Glutamatergic neuron (in vitro differentiated cells): ENCODE data around the gene NDUFAF7. TPM values are rescaled to one million over a fixed set of nuclear protein-coding genes. Genes with fewer than 3 reads are reported as not detected.

Experiments
- DNase-seq: peaks from one replicate; pipeline ENCODE4 v3.0.0; 2022
- H3K27ac Mint-ChIP-seq: one replicate; pipeline ENCODE4 v1.8.0; 2020; ENCODE audit warnings: mild to moderate bottlenecking, mixed read lengths, inconsistent platforms; ENCODE audit not compliant: unreplicated experiment
- H3K27me3 Mint-ChIP-seq: one replicate; pipeline ENCODE4 v1.8.0; 2020; ENCODE audit warnings: mild to moderate bottlenecking, moderate library complexity, mixed read lengths, inconsistent platforms; ENCODE audit not compliant: unreplicated experiment
- H3K36me3 Mint-ChIP-seq: one replicate; pipeline ENCODE4 v1.8.0; 2020; ENCODE audit warnings: mild to moderate bottlenecking, mixed read lengths, inconsistent platforms; ENCODE audit not compliant: unreplicated experiment
- H3K4me1 Mint-ChIP-seq: one replicate; pipeline ENCODE4 v1.8.0; 2020; ENCODE audit warnings: mild to moderate bottlenecking, low read depth, mixed read lengths, inconsistent platforms; ENCODE audit not compliant: unreplicated experiment
- H3K4me3 Mint-ChIP-seq: one replicate; pipeline ENCODE4 v1.8.0; 2020; ENCODE audit warnings: mild to moderate bottlenecking, mixed read lengths, inconsistent platforms; ENCODE audit not compliant: unreplicated experiment
- H3K9me3 Mint-ChIP-seq: one replicate; pipeline ENCODE4 v1.8.0; 2020; ENCODE audit warnings: mild to moderate bottlenecking, moderate library complexity, mixed read lengths, inconsistent platforms; ENCODE audit not compliant: unreplicated experiment
- long read RNA-seq: library from polyadenylated mRNA; unstranded; transcript quantifications from one replicate; pipeline ENCODE4 v2.0.0, GENCODE V29; 2020; ENCODE audit not compliant: unreplicated experiment
- total RNA-seq: library from RNA; stranded (reverse); fragmentation: NEBNext Ultra II Directional; extraction: Animal tissue kit (Norgen Biotek cat#: 25700); gene quantifications from one replicate; pipeline ENCODE4 v1.2.1, GENCODE V29; 2021; ENCODE audit not compliant: unreplicated experiment
- TF ChIP-seq, protein P1 (sequence below): fragments of 200-600 bp; sonication (generic); IDR thresholded peaks from one replicate; pipeline ENCODE4 v1.5.0; 2021; ENCODE audit not compliant: partially characterized antibody, unreplicated experiment

The NDUFAF7 gene, protein sequence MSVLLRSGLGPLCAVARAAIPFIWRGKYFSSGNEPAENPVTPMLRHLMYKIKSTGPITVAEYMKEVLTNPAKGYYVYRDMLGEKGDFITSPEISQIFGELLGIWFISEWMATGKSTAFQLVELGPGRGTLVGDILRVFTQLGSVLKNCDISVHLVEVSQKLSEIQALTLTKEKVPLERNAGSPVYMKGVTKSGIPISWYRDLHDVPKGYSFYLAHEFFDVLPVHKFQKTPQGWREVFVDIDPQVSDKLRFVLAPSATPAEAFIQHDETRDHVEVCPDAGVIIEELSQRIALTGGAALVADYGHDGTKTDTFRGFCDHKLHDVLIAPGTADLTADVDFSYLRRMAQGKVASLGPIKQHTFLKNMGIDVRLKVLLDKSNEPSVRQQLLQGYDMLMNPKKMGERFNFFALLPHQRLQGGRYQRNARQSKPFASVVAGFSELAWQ
- total RNA-seq: 25.1 TPM
- long read RNA-seq, partial matches to known transcripts: 0 of 12 reads
- long read RNA-seq, other reads (novel, unspliced or antisense): 10 of 12 reads

DNA sequence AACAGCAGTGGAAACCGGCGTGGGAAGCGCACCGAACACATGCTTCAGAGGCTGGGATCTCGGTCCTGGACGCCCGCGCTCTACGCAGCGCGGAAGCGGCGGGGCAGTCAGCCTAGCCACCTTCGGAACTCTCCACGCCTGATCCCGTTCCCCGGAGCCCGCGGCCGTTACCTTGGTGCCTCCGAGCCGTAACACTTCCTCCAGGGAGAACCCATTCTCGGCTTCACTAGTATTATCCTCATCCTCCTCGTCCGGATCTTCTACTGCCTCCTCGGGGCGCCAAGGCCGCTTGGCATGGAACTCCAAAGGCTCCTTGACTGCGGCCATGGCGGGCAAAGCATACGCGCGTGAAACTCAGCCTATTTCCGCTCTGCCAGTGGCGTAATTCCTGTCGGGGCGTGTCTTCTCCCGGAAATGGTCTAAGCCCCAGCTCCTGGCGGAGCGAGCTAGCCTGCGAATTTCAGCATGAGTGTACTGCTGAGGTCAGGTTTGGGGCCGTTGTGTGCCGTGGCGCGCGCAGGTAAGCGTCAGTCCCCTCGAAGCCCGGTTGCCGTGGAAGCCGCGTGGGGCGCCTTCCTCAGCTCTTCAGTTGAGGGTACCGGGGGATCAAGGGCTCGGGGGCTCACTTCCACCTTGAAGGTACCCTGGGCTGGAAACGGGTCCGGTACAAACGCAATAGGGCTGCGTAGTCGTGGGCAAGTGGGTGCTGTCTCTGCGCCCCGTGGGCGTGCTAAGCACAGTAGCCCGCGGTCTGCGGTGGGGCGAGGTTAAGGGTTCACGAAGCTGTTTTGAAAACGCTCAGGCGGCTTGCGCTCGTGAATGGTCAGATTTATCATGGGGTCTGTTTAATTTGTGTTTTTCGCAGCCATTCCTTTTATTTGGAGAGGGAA lies at the start of gene NDUFAF7, which contains the start of gene CEBPZ:
Gene NDUFAF7 (plus strand): TSS at position 418 of the 890 bp plus-strand sequence. CDS start 48 bp downstream, at position 466.
Gene CEBPZ (minus strand): TSS at position 356 of the 890 bp plus-strand sequence. CDS start 29 bp downstream, at position 327.
- Mint-ChIP-seq H3K27ac (no peak within 1 kb of the TSS), H3K36me3 (no peaks in the 10 kb centered on the region), H3K9me3 (no peaks in the 10 kb centered on the region), H3K27me3 (peaks cover 1% of the 10 kb centered on the region), H3K4me1 (no peaks in the 10 kb centered on the region), H3K4me3 (no peak within 1 kb of the TSS)
- TF ChIP-seq, protein P1, sequence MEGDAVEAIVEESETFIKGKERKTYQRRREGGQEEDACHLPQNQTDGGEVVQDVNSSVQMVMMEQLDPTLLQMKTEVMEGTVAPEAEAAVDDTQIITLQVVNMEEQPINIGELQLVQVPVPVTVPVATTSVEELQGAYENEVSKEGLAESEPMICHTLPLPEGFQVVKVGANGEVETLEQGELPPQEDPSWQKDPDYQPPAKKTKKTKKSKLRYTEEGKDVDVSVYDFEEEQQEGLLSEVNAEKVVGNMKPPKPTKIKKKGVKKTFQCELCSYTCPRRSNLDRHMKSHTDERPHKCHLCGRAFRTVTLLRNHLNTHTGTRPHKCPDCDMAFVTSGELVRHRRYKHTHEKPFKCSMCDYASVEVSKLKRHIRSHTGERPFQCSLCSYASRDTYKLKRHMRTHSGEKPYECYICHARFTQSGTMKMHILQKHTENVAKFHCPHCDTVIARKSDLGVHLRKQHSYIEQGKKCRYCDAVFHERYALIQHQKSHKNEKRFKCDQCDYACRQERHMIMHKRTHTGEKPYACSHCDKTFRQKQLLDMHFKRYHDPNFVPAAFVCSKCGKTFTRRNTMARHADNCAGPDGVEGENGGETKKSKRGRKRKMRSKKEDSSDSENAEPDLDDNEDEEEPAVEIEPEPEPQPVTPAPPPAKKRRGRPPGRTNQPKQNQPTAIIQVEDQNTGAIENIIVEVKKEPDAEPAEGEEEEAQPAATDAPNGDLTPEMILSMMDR: no peak
- peak; percentile 86 for DNase-seq

DNA sequence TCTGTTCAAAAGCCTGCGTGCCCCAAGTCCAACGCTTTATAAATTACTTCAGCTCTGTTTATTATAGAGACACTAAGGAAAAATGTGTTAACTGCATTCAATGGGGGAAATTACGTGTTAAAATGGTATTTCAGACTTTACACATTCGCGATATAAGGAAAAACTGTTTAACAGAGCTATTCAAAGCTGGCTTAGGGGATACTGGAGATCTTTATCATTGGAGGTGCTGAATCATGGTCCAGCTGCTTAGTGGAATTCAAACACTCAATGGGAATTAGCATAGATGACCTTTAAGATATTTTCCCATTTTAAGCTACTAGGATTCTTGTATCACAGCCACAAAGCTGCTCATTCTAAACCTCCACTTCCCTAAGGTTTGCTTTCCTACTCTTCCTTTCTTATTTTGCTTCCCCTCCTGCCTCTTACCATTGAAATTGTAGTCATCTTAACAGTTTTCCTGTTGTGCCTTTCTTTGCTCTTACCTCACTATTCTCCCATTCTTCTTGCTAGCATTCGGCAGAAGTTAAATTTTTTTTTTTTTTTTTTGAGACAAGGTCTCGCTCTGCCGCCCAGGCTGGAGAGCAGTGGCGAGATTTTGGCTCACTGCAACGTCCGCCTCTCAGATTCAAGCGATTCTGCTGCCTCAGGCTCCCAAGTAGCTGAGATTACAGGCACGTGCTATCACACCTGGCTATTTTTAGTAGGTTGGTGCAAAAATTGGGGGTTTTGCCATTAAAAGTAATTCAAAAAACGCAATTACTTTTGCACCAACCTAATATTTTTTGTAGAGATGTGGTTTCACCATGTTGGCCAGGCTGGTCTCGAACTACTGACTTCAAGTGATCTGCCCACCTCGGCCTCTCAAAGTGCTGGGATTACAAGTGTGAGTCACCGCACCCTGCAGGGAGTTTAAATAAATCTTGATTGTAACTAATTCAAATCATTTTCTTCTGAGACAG lies 49.5 kb upstream of the NDUFAF7 start:
- no peaks in the 10 kb centered on the region for H3K4me1 Mint-ChIP-seq
- no peak overlapping the region for H3K4me3 Mint-ChIP-seq
- H3K9me3 Mint-ChIP-seq: no peaks in the 10 kb centered on the region
- TF ChIP-seq, protein P1: no peak
- no peaks in the 10 kb centered on the region for H3K27me3 Mint-ChIP-seq
- no peak for DNase-seq
- no peaks in the 10 kb centered on the region for H3K36me3 Mint-ChIP-seq
- no peak overlapping the region for H3K27ac Mint-ChIP-seq

DNA sequence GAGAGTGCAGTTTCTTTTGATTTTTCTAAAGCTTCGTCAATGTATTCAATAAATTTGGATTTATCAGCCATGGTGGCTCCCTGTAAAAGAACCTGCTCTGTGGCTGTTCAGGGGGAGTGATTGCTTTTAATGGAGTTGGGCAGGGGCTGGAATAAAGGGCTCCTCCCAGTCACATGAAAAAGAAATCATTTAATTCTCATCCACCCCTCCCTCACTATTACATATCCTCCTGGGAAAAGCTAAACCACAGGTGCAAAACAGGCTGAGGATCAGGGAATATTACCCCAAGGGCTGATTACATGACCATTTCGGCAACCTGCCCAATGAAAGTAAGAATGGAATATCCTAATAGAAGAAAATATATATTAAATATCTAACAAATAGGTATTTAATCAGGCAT lies 42.9 kb upstream of the NDUFAF7 start, which contains the start of gene SULT6B1:
Gene SULT6B1 (minus strand): TSS at position 101 of the 400 bp plus-strand sequence. CDS start 30 bp downstream, at position 71.
- TF ChIP-seq, protein P1: no peak
- Mint-ChIP-seq H3K36me3 (no peaks in the 10 kb centered on the region), H3K4me1 (no peaks in the 10 kb centered on the region), H3K27ac (no peak within 1 kb of the TSS), H3K9me3 (no peaks in the 10 kb centered on the region), H3K4me3 (no peak within 1 kb of the TSS), H3K27me3 (no peaks in the 10 kb centered on the region)
- DNase-seq: no peak

DNA sequence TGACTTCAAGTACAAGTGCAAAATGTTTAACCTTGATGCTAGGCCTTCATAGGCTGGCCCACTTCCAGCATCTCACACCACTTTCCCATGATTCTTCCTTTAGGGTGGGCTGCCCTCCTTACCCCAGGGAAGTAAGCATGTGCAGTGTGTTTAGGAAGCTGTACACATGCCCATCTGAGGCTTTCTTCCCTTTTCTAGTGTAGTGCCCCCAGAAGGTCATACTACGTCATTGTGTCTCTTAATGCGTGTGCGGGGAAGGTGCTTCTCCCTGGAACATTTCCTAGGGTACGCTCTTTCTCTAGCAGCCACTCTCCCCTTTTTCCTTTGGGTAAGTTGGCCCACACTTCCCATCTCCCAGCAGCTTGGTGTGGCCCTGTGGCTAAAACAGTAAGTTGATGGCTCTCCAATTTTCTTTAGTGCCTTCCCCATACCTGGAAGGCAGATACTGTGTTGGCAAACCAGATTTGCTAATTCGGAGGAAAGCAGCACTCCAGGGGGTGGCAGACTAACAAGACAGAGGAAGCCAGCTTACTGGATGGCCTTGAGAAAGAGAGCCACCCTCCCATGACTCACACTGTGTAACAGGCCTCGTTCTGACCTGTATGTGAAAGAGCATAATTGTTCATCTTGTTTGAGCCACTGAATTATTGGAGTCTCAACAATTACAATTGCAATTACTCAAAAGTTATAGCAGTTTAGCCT lies 41.9 kb upstream of the NDUFAF7 start:
- H3K27ac Mint-ChIP-seq: no peak overlapping the region
- DNase-seq: no peak
- H3K36me3 Mint-ChIP-seq: peaks cover 4% of the 10 kb centered on the region

More for the DNA sequence above, 41.9 kb upstream of the NDUFAF7 start:
- Mint-ChIP-seq H3K4me3 (no peak overlapping the region), H3K27me3 (no peaks in the 10 kb centered on the region), H3K9me3 (no peaks in the 10 kb centered on the region), H3K4me1 (no peaks in the 10 kb centered on the region)
- TF ChIP-seq, protein P1: no peak
